Colonic mucosa (tissue), 4 donors: Measurements from ENCODE around the gene TMEM178B. TPM values are rescaled to one million over a fixed set of nuclear protein-coding genes. Genes with fewer than 3 reads are reported as not detected.

Experiments used
- DNase-seq: peaks from one replicate; pipeline ENCODE4 v3.0.0-alpha.2; 2020
- H3K27ac ChIP-seq: fragments of 200-600 bp; one replicate; pipeline ENCODE4 v1.8.0; 2021
- H3K27me3 ChIP-seq: fragments of 200-600 bp; one replicate; pipeline ENCODE4 v1.8.0; 2021
- H3K36me3 ChIP-seq: fragments of 200-600 bp; one replicate; pipeline ENCODE4 v1.8.0; 2021
- H3K4me1 ChIP-seq: fragments of 200-600 bp; one replicate; pipeline ENCODE4 v1.8.0; 2021; ENCODE audit warnings: mild to moderate bottlenecking
- H3K4me3 ChIP-seq: fragments of 200-600 bp; one replicate; pipeline ENCODE4 v1.8.0; 2021
- H3K9ac ChIP-seq, 2 donors: one replicate each; pipeline ENCODE4 v1.7.0; 2013; ENCODE audit warnings: control low read depth in 2 of 2, low read depth in 2 of 2, low read length in 2 of 2
- H3K9me3 ChIP-seq: fragments of 200-600 bp; one replicate; pipeline ENCODE4 v1.8.0; 2021
- CTCF ChIP-seq: fragments of 200-600 bp; IDR thresholded peaks from one replicate; pipeline ENCODE4 v1.8.0; 2022; ENCODE audit warnings: antibody characterized with exemption, mild to moderate bottlenecking
- intact Hi-C: fragments of 100-400 bp; cut with DNase I; formaldehyde crosslinking; loops from one replicate; pipeline ENCODE4 v1.14.1; 2022
- total RNA-seq, 2 donors: library from RNA; stranded (reverse); fragmentation: NEBNext Ultra II Directional in 1 of 2; extraction: Animal tissue kit (Norgen Biotek cat#: 25700) in 1 of 2; gene quantifications; one replicate each; pipeline ENCODE4 v1.2.1, GENCODE V29; 2021
- donor health status: healthy.
- donor health status: DM: no; HTN: no; CAD: no.
- donor health status: DM: no; HTN: no; CAD: no.

TMEM178B gene
- total RNA-seq, 2 donors from 2014 or later = 0.17 to 1.1 TPM

GRCh38 chr7:141427134-141427533, 353.3 kb downstream of the TMEM178B start:
- H3K4me1 ChIP-seq = no peaks in the 10 kb centered on the region
- no peaks in the 10 kb centered on the region for H3K27me3 ChIP-seq
- intact Hi-C loops = no loop called here
- no peak overlapping the region for H3K9ac ChIP-seq
- no peaks in the 10 kb centered on the region for H3K36me3 ChIP-seq
- H3K9me3 ChIP-seq = no peaks in the 10 kb centered on the region
- no peak for TF ChIP-seq CTCF
- H3K4me3 ChIP-seq = no peak overlapping the region
- DNase-seq = no peak
- H3K27ac ChIP-seq = no peak overlapping the region

DNA sequence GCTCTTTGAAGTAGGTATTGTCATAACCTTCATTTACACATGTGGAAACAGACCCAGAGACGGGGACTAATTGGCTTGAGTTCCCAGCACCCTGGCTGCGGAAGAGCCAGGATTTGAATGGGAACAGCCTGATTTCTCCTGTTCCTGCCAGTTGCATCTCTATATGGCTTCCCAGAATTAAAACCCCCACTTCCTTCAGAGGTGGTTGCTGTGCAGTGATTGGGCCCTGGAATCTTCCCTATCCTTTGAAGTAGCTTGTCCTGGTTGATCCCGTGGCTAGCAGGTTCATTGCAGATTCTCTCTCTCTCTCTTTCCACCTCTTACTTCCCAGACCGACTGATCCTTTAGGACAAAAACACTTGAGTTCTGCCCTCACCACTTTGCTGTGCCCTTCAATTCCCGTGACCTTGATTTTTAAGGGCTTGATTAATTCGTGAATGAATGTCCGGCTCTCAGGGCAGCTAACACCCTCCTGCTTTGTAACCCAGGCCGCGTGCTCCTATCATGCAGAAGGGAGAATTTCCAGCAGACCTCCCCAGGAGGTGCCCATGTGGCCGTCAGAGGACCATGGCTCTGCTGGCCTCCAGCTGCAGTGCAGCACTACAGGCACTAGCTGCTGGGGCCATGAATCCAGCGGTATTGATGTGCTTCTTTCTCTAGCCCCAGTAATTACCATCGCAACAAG, 356.7 kb downstream of the TMEM178B start:
- H3K27ac ChIP-seq = no peak overlapping the region
- H3K4me3 ChIP-seq = no peak overlapping the region
- H3K9ac ChIP-seq = no peak overlapping the region
- H3K9me3 ChIP-seq = no peaks in the 10 kb centered on the region
- H3K36me3 ChIP-seq = no peaks in the 10 kb centered on the region
- DNase-seq = no peak
- no peaks in the 10 kb centered on the region for H3K4me1 ChIP-seq
- intact Hi-C loops = no loop called here
- TF ChIP-seq CTCF = no peak
- H3K27me3 ChIP-seq = no peaks in the 10 kb centered on the region

GRCh38 chr7:141431140-141431479, 357.2 kb downstream of the TMEM178B start:
- no peak for TF ChIP-seq CTCF
- Histone ChIP-seq H3K9ac (no peak overlapping the region), H3K4me1 (no peaks in the 10 kb centered on the region), H3K27me3 (no peaks in the 10 kb centered on the region), H3K9me3 (no peaks in the 10 kb centered on the region), H3K27ac (no peak overlapping the region), H3K36me3 (no peaks in the 10 kb centered on the region), H3K4me3 (no peak overlapping the region)
- DNase-seq = no peak
- intact Hi-C loops = no loop called here

- H3K9me3 ChIP-seq = no peaks in the 10 kb centered on the region
- no peak for TF ChIP-seq CTCF
- no peaks in the 10 kb centered on the region for H3K27me3 ChIP-seq
- intact Hi-C loops = no loop called here
- no peak overlapping the region for H3K27ac ChIP-seq
- H3K9ac ChIP-seq = no peak overlapping the region
- H3K4me3 ChIP-seq = no peak overlapping the region
- DNase-seq = no peak
- H3K4me1 ChIP-seq = no peaks in the 10 kb centered on the region
- no peaks in the 10 kb centered on the region for H3K36me3 ChIP-seq
Measured at GRCh38 chr7:141431711-141432110, 357.8 kb downstream of the TMEM178B start.

DNA sequence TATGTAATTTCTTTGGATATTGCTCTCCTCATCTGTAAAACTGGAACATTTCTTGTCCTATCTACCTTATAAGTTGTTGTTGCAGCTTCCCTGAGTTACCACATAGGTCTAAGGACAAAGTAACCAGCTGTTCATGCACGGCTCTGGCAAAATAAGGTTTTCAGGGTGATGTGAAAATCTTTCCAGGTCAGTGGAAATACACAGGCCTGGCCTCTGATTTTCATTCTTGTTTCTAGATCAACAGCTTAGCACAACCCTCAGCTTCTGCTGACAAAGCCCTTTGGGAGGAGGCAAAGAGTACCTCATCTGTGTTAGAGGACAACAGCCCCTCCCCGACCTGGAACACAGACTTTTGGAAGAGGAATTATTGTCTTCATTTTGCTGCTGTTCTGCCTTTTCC, 359.8 kb downstream of the TMEM178B start:
- no peak overlapping the region for H3K4me3 ChIP-seq
- intact Hi-C loops = no loop called here
- TF ChIP-seq CTCF = no peak
- H3K27me3 ChIP-seq = no peaks in the 10 kb centered on the region
- H3K4me1 ChIP-seq = no peaks in the 10 kb centered on the region
- H3K9me3 ChIP-seq = no peaks in the 10 kb centered on the region
- H3K27ac ChIP-seq = no peak overlapping the region
- no peak for DNase-seq
- no peak overlapping the region for H3K9ac ChIP-seq
- H3K36me3 ChIP-seq = no peaks in the 10 kb centered on the region
